ENCODE data around the gene KDM2B.
"Not testable (repeated sequence)": the region's sequence is repeated elsewhere in the genome, so short reads cannot be mapped to it uniquely, and the experiment has no call there.

The KDM2B gene

GRCh38 chr12:121590476-121591143 is 9.8 kb upstream of the KDM2B start:
- peak overlapping the region; percentile 100 for H3K4me2 ChIP-seq (ENCODE audit: low read length)
- no peaks in the 10 kb centered on the region for H3K79me2 ChIP-seq (ENCODE audit: control insufficient read depth, low read length)
- peak overlapping the region; percentile 82 for H3K4me3 ChIP-seq (ENCODE audit: low read length)
- peaks cover 43% of the 10 kb centered on the region for H3K4me1 ChIP-seq (ENCODE audit: control insufficient read depth, low read length)
- peak overlapping the region; percentile 98 for H3K27ac ChIP-seq (ENCODE audit: low read depth, low read length)
- H3K9me2 ChIP-seq (replicated peaks; ENCODE audit: control insufficient read depth, low read length), result no peaks in the 10 kb centered on the region
- H4K20me1 ChIP-seq (ENCODE audit: control insufficient read depth, insufficient read depth, low read depth, low read length), result no peaks in the 10 kb centered on the region
- H3K36me3 ChIP-seq (ENCODE audit: control insufficient read depth, low read length), result no peaks in the 10 kb centered on the region
- TF ChIP-seq CTCF (IDR thresholded peaks at IDR 0.05; ENCODE audit: low read depth, low read length, poor library complexity, severe bottlenecking), result no peak
- H3K9me3 ChIP-seq (ENCODE audit: control insufficient read depth, insufficient read depth, low read length), result no peaks in the 10 kb centered on the region
- no peaks in the 10 kb centered on the region for H3K27me3 ChIP-seq (ENCODE audit: control insufficient read depth, low read length)
- H3F3A ChIP-seq (ENCODE audit: control insufficient read depth, insufficient read depth), result peaks cover 16% of the 10 kb centered on the region

- not testable (repeated sequence) for H3K9me3 ChIP-seq (ENCODE audit: control insufficient read depth, insufficient read depth, low read length); H3K9me2 ChIP-seq (replicated peaks; ENCODE audit: control insufficient read depth, low read length); H3K4me3 ChIP-seq (ENCODE audit: low read length); H3K27me3 ChIP-seq (ENCODE audit: control insufficient read depth, low read length); H3K36me3 ChIP-seq (ENCODE audit: control insufficient read depth, low read length); H3F3A ChIP-seq (ENCODE audit: control insufficient read depth, insufficient read depth); H4K20me1 ChIP-seq (ENCODE audit: control insufficient read depth, insufficient read depth, low read depth, low read length); H3K27ac ChIP-seq (ENCODE audit: low read depth, low read length); H3K79me2 ChIP-seq (ENCODE audit: control insufficient read depth, low read length); H3K4me2 ChIP-seq (ENCODE audit: low read length)
- peaks cover 50% of the 10 kb centered on the region for H3K4me1 ChIP-seq (ENCODE audit: control insufficient read depth, low read length)
These were observed 4.1 kb upstream of the KDM2B start for GRCh38 chr12:121584885-121585284.

- H3K9me3 ChIP-seq (ENCODE audit: control insufficient read depth, insufficient read depth, low read length); H3K79me2 ChIP-seq (ENCODE audit: control insufficient read depth, low read length); H3F3A ChIP-seq (ENCODE audit: control insufficient read depth, insufficient read depth); H3K27ac ChIP-seq (ENCODE audit: low read depth, low read length); H4K20me1 ChIP-seq (ENCODE audit: control insufficient read depth, insufficient read depth, low read depth, low read length); H3K27me3 ChIP-seq (ENCODE audit: control insufficient read depth, low read length); H3K9me2 ChIP-seq (replicated peaks; ENCODE audit: control insufficient read depth, low read length); H3K36me3 ChIP-seq (ENCODE audit: control insufficient read depth, low read length): not testable (repeated sequence)
- H3K4me3 ChIP-seq (ENCODE audit: low read length), result peak overlapping the region; percentile 77; the same call in 1 of the 2 replicates
- H3K4me1 ChIP-seq (ENCODE audit: control insufficient read depth, low read length), result peaks cover 43% of the 10 kb centered on the region
- peak overlapping the region; percentile 80 for H3K4me2 ChIP-seq (ENCODE audit: low read length)
These were observed 2.5 kb upstream of the KDM2B start for GRCh38 chr12:121583334-121583661.

GRCh38 chr12:121582583-121583333 is 1.9 kb upstream of the KDM2B start:
- peak overlapping the region; percentile 80 for H3K4me2 ChIP-seq (ENCODE audit: low read length)
- H3K79me2 ChIP-seq (ENCODE audit: control insufficient read depth, low read length), result peaks cover 9% of the 10 kb centered on the region
- no peak overlapping the region for H3K27ac ChIP-seq (ENCODE audit: low read depth, low read length)
- no peaks in the 10 kb centered on the region for H3K9me3 ChIP-seq (ENCODE audit: control insufficient read depth, insufficient read depth, low read length)
- H4K20me1 ChIP-seq (ENCODE audit: control insufficient read depth, insufficient read depth, low read depth, low read length), result no peaks in the 10 kb centered on the region
- H3K36me3 ChIP-seq (ENCODE audit: control insufficient read depth, low read length), result no peaks in the 10 kb centered on the region
- no peaks in the 10 kb centered on the region for H3K9me2 ChIP-seq (replicated peaks; ENCODE audit: control insufficient read depth, low read length)
- peaks cover 48% of the 10 kb centered on the region for H3K4me1 ChIP-seq (ENCODE audit: control insufficient read depth, low read length)
- peak overlapping the region; percentile 77 for H3K4me3 ChIP-seq (ENCODE audit: low read length)
- no peak for TF ChIP-seq CTCF (IDR thresholded peaks at IDR 0.05; ENCODE audit: low read depth, low read length, poor library complexity, severe bottlenecking)
- no peak for TF ChIP-seq EZH2phosphoT487 (IDR thresholded peaks at IDR 0.05; ENCODE audit: borderline replicate concordance, low read length)
- H3K27me3 ChIP-seq (ENCODE audit: control insufficient read depth, low read length), result no peaks in the 10 kb centered on the region
- H3F3A ChIP-seq (ENCODE audit: control insufficient read depth, insufficient read depth), result peaks cover 5% of the 10 kb centered on the region; the same call in 1 of the 2 replicates

Data from DOHH2 (cell line).